IMR-90 (cell line): ENCODE data around the gene SOX2. TPM values are rescaled to one million over a fixed set of nuclear protein-coding genes. Genes with fewer than 3 reads are reported as not detected.
A peak's percentile ranks its signal among the peaks of the same experiment; 100 is the strongest.

ENCODE experiments used
- ATAC-seq: fragments of 200-7000 bp; cut with Tn5 transposase; 2 replicates; pipeline ENCODE4 v1.9.1; 2020; ENCODE audit warnings: low read depth, mild to moderate bottlenecking, moderate library complexity
- BruUV-seq: library from RNA; stranded (reverse); fragments of 400-500 nt; replicated peaks from 2 replicates; lab custom pipeline; 2021; lab: Mats Ljungman, UMichigan
- CTCF ChIA-PET: fragments of 300-600 bp; formaldehyde crosslinking; extraction: SDS; loops from one replicate; lab custom pipeline; 2021; ENCODE audit warnings: antibody characterized with exemption; lab: Yijun Ruan, JAX
- POLR2A ChIA-PET: fragments of 300-600 bp; sonication (Branson Sonifier 250); formaldehyde crosslinking; loops from one replicate; lab custom pipeline; 2022; ENCODE audit warnings: antibody characterized with exemption; ENCODE audit not compliant: unreplicated experiment; lab: Charles Lee
- DNase-seq: peaks from one replicate; pipeline ENCODE4 v3.0.0; 2013
- H2AFZ ChIP-seq: replicated peaks from 2 replicates; pipeline ENCODE3; 2013; ENCODE audit warnings: low read length, mild to moderate bottlenecking; ENCODE audit not compliant: poor library complexity
- H2AK5ac ChIP-seq: 2 replicates; pipeline ENCODE4 v1.6.1; 2013; ENCODE audit warnings: low read depth, low read length, inconsistent platforms
- H2AK9ac ChIP-seq: replicated peaks from 2 replicates; pipeline ENCODE3; 2013; ENCODE audit warnings: mild to moderate bottlenecking, low read depth, low read length, moderate library complexity; ENCODE audit not compliant: poor library complexity
- H2BK120ac ChIP-seq: 2 replicates; pipeline ENCODE4 v1.6.1; 2013; ENCODE audit warnings: low read depth, low read length, inconsistent platforms
- H2BK15ac ChIP-seq: 3 replicates; pipeline ENCODE4 v1.6.1; 2013; ENCODE audit warnings: low read depth, low read length, inconsistent platforms
- H2BK20ac ChIP-seq: 2 replicates; pipeline ENCODE4 v1.6.1; 2013; ENCODE audit warnings: low read depth, mild to moderate bottlenecking, inconsistent platforms, low read length, moderate library complexity
- H2BK5ac ChIP-seq: 2 replicates; pipeline ENCODE4 v1.6.1; 2013; ENCODE audit warnings: mild to moderate bottlenecking, low read depth, low read length, inconsistent platforms; ENCODE audit not compliant: poor library complexity, severe bottlenecking
- H3K14ac ChIP-seq: replicated peaks from 2 replicates; pipeline ENCODE4 v1.6.1; 2013; ENCODE audit warnings: low read depth, low read length, inconsistent platforms
- H3K18ac ChIP-seq: 2 replicates; pipeline ENCODE4 v1.6.1; 2013; ENCODE audit warnings: low read depth, low read length, control low read depth
- H3K23ac ChIP-seq: 2 replicates; pipeline ENCODE4 v1.6.1; 2013; ENCODE audit warnings: low read depth, low read length, inconsistent platforms
- H3K27ac ChIP-seq: 2 replicates; pipeline ENCODE4 v1.5.1; 2013; ENCODE audit warnings: mild to moderate bottlenecking, control low read depth, low read length; ENCODE audit not compliant: insufficient read depth
- H3K27me3 ChIP-seq: 2 replicates; pipeline ENCODE4 v1.6.1; 2013; ENCODE audit warnings: low read length; ENCODE audit not compliant: control insufficient read depth, insufficient read depth
- H3K36me3 ChIP-seq: 2 replicates; pipeline ENCODE4 v1.6.1; 2013; ENCODE audit warnings: low read length, mixed read lengths; ENCODE audit not compliant: control insufficient read depth, insufficient read depth
- H3K4ac ChIP-seq: 2 replicates; pipeline ENCODE4 v1.6.1; 2013; ENCODE audit warnings: low read depth, low read length, inconsistent platforms
- H3K4me1 ChIP-seq: 2 replicates; pipeline ENCODE4 v1.6.1; 2013; ENCODE audit warnings: low read length, mixed read lengths; ENCODE audit not compliant: control insufficient read depth, insufficient read depth
- H3K4me2 ChIP-seq: 2 replicates; pipeline ENCODE4 v1.6.1; 2013; ENCODE audit warnings: low read depth, mild to moderate bottlenecking, control low read depth, low read length, moderate library complexity
- H3K4me3 ChIP-seq: 2 replicates; pipeline ENCODE4 v1.5.1; 2013; ENCODE audit warnings: low read depth, mild to moderate bottlenecking, control low read depth, low read length, moderate library complexity; ENCODE audit not compliant: insufficient read depth
- H3K56ac ChIP-seq: 2 replicates; pipeline ENCODE4 v1.6.1; 2013; ENCODE audit warnings: low read length, inconsistent platforms; ENCODE audit not compliant: insufficient read depth; ENCODE audit errors: extremely low read depth
- H3K79me1 ChIP-seq, 2 experiments: 2 replicates each; pipeline ENCODE4 v1.6.1; 2013; ENCODE audit warnings: low read length in 2 of 2, inconsistent platforms in 1 of 2, low read depth in 1 of 2
- H3K9ac ChIP-seq: 2 replicates; pipeline ENCODE4 v1.6.1; 2013; ENCODE audit warnings: low read depth, low read length, control low read depth
- H3K9me1 ChIP-seq: 2 replicates; pipeline ENCODE4 v1.6.1; 2013; ENCODE audit warnings: low read length, inconsistent platforms; ENCODE audit not compliant: insufficient read depth
- H3K9me3 ChIP-seq: 2 replicates; pipeline ENCODE4 v1.6.1; 2013; ENCODE audit warnings: low read length; ENCODE audit not compliant: control insufficient read depth, insufficient read depth
- H4K20me1 ChIP-seq: 2 replicates; pipeline ENCODE4 v1.6.1; 2013; ENCODE audit warnings: low read length, inconsistent platforms; ENCODE audit not compliant: insufficient read depth
- H4K5ac ChIP-seq: 2 replicates; pipeline ENCODE4 v1.6.1; 2013; ENCODE audit warnings: mild to moderate bottlenecking, low read depth, low read length, control low read depth
- H4K8ac ChIP-seq, 2 experiments: 2 replicates each; pipeline ENCODE4 v1.6.1; 2013; ENCODE audit warnings: low read depth in 2 of 2, low read length in 2 of 2, control low read depth in 1 of 2, inconsistent platforms in 1 of 2
- H4K91ac ChIP-seq: 2 replicates; pipeline ENCODE4 v1.6.1; 2013; ENCODE audit warnings: low read depth, low read length, inconsistent platforms; ENCODE audit not compliant: insufficient read depth
- CEBPB ChIP-seq: IDR thresholded peaks from 2 replicates; pipeline ENCODE4 v1.6.1; 2012; ENCODE audit warnings: low read depth, low read length, improper control_type of control experiment
- CHD1 ChIP-seq: IDR thresholded peaks from 2 replicates; pipeline ENCODE4 v1.6.1; 2012; ENCODE audit warnings: low read depth, low read length, improper control_type of control experiment
- FOS ChIP-seq: fragments of 150-350 bp; IDR thresholded peaks from 2 replicates; pipeline ENCODE4 v1.6.1; 2016; ENCODE audit warnings: low read depth, low read length
- MAFK ChIP-seq: IDR thresholded peaks from 2 replicates; pipeline ENCODE4 v1.6.1; 2012; ENCODE audit warnings: low read depth, low read length, improper control_type of control experiment
- MAZ ChIP-seq: IDR thresholded peaks from 2 replicates; pipeline ENCODE4 v1.6.1; 2012; ENCODE audit warnings: low read depth, mild to moderate bottlenecking, low read length, improper control_type of control experiment, moderate library complexity, borderline replicate concordance
- NFE2L2 ChIP-seq: fragments of 150-350 bp; IDR thresholded peaks from 2 replicates; pipeline ENCODE4 v1.6.1; 2016; ENCODE audit warnings: low read depth, mild to moderate bottlenecking, low read length
- RAD21 ChIP-seq: IDR thresholded peaks from 2 replicates; pipeline ENCODE4 v1.6.1; 2012; ENCODE audit warnings: low read length, improper control_type of control experiment
- RFX5 ChIP-seq: IDR thresholded peaks from 2 replicates; pipeline ENCODE4 v1.8.0; 2012; ENCODE audit warnings: low read depth, mild to moderate bottlenecking, low read length, moderate library complexity
- WGBS, 2 experiments: methylation state at CpG; one replicate each; pipeline versions ENCODE4 v1.1.5 to v1.1.7; 2013; ENCODE audit warnings: missing lambda C conversion rate in 2 of 2; ENCODE audit not compliant: insufficient read length in 1 of 2; ENCODE audit errors: extremely low coverage in 2 of 2; 5-methylcytosine and 5-hydroxymethylcytosine counted together
- dilution Hi-C: fragments of 300-500 bp; cut with HindIII; formaldehyde crosslinking; loops from one replicate; pipeline ENCODE4 v1.14.3; 2018; ENCODE audit warnings: low sequenced_read_pairs; ENCODE audit not compliant: unreplicated experiment
- in situ Hi-C: fragments of 300-500 bp; cut with MboI; formaldehyde crosslinking; loops from 3 replicates; pipeline ENCODE4 v1.14.3; 2019; ENCODE audit warnings: low sequenced_read_pairs, inconsistent platforms, mixed read lengths
- intact Hi-C: fragments of 100-400 bp; cut with micrococcal nuclease; formaldehyde crosslinking; loops from 2 replicates; pipeline ENCODE4 v1.10.0; 2022
- polyA plus RNA-seq, 3 experiments: library from polyadenylated mRNA; depleted of rRNA; stranded (reverse); fragments of >200 nt; gene quantifications; 2 replicates each; pipeline ENCODE4 v1.2.3, GENCODE V29; 2012; ENCODE audit warnings: low replicate concordance in 1 of 3
- total RNA-seq: library from RNA; depleted of rRNA; stranded (reverse); fragments of >200 nt; gene quantifications from 2 replicates; pipeline ENCODE4 v1.2.3, GENCODE V29; 2012
- TF ChIP-seq, protein P1 (sequence below): conservative IDR thresholded peaks from 2 replicates; pipeline ENCODE4 v1.5.1; 2012; ENCODE audit warnings: mild to moderate bottlenecking, low read depth, low read length, improper control_type of control experiment
- TF ChIP-seq, protein P2 (sequence below): fragments of 150-350 bp; IDR thresholded peaks from 2 replicates; pipeline ENCODE4 v1.6.1; 2017; ENCODE audit warnings: mild to moderate bottlenecking, antibody characterized with exemption, low read length, low read depth
- TF ChIP-seq, protein P3 (sequence below): fragments of 150-350 bp; IDR thresholded peaks from 2 replicates; pipeline ENCODE4 v1.6.1; 2016; ENCODE audit warnings: low read depth, mild to moderate bottlenecking, low read length, moderate library complexity, borderline replicate concordance

The SOX2 gene
- total and polyA plus RNA-seq, 2 of the 4 experiments (the other 2 are of a cell fraction): not detected

DNA sequence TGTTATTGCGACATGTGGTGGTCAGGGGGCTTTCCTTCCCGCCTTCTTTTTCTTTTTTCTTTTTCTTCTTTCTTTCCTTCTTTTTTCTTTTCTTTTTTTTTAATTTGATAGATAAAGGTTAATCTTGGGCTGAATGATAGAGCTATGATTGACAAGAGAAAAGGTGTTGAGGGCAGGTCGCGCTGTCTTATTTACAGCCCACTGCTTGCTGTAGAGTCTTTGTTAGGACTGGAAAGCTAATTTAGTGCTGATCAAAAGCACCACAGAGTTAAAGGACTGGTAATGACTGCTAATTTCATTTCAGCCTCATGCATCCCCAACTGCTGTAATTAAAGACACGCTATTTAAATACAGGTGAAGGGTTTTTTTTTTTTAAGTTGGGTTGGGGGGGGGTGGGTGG, 10.6 kb upstream of the SOX2 start (continued):
- TF ChIP-seq, protein P1, sequence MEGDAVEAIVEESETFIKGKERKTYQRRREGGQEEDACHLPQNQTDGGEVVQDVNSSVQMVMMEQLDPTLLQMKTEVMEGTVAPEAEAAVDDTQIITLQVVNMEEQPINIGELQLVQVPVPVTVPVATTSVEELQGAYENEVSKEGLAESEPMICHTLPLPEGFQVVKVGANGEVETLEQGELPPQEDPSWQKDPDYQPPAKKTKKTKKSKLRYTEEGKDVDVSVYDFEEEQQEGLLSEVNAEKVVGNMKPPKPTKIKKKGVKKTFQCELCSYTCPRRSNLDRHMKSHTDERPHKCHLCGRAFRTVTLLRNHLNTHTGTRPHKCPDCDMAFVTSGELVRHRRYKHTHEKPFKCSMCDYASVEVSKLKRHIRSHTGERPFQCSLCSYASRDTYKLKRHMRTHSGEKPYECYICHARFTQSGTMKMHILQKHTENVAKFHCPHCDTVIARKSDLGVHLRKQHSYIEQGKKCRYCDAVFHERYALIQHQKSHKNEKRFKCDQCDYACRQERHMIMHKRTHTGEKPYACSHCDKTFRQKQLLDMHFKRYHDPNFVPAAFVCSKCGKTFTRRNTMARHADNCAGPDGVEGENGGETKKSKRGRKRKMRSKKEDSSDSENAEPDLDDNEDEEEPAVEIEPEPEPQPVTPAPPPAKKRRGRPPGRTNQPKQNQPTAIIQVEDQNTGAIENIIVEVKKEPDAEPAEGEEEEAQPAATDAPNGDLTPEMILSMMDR: no peak
- no peak for TF ChIP-seq FOS
- no peak for TF ChIP-seq RAD21

GRCh38 chr3:181703601-181704420, 7.9 kb upstream of the SOX2 start:
- 4% methylated on average over 14 of the region's 44 CpGs; no CpG with 5 or more reads in 1 of the 2 experiments for WGBS, 2 experiments
- CTCF ChIA-PET: no interaction called here
- H4K5ac ChIP-seq: no peak overlapping the region

More at GRCh38 chr3:181703601-181704420, 7.9 kb upstream of the SOX2 start:
- no peaks in the 10 kb centered on the region for H3K79me1 ChIP-seq
- H3K9ac ChIP-seq: no peak overlapping the region
- DNase-seq (no peak), ATAC-seq (no peak)
- dilution Hi-C loops: no loop called here
- H3K4ac ChIP-seq: no peak overlapping the region
- H3K9me1 ChIP-seq: no peaks in the 10 kb centered on the region
- POLR2A ChIA-PET: no interaction called here
- no peak overlapping the region for H2BK20ac ChIP-seq
- no peaks in the 10 kb centered on the region for H3K9me3 ChIP-seq
- no TSS peak for BruUV-seq
- H3K27ac ChIP-seq: no peak overlapping the region
- H4K20me1 ChIP-seq: no peaks in the 10 kb centered on the region
- in situ Hi-C loops: no loop called here
- no peak overlapping the region for H3K56ac ChIP-seq
- no peak overlapping the region for H4K8ac ChIP-seq
- no peak overlapping the region for H2BK15ac ChIP-seq
- no peak overlapping the region for H3K4me3 ChIP-seq
- no peak overlapping the region for H3K14ac ChIP-seq
- no peak overlapping the region for H3K4me2 ChIP-seq
- H2AK9ac ChIP-seq: no peak overlapping the region
- H2AK5ac ChIP-seq: no peak overlapping the region
- H3K4me1 ChIP-seq: no peaks in the 10 kb centered on the region
- peaks cover 28% of the 10 kb centered on the region for H3K27me3 ChIP-seq
- H2BK120ac ChIP-seq: no peak overlapping the region
- H2BK5ac ChIP-seq: no peak overlapping the region
- H3K18ac ChIP-seq: no peak overlapping the region
- intact Hi-C loops: loop anchor here (5.0 kb wide), 1 partner anchor 1012 kb away; no protein-coding TSS in a partner anchor
- H4K91ac ChIP-seq: no peak overlapping the region
- TF ChIP-seq CEBPB (no peak), NFE2L2 (no peak), RFX5 (no peak), CHD1 (no peak), MAZ (no peak), MAFK (no peak)
- TF ChIP-seq, protein P2, sequence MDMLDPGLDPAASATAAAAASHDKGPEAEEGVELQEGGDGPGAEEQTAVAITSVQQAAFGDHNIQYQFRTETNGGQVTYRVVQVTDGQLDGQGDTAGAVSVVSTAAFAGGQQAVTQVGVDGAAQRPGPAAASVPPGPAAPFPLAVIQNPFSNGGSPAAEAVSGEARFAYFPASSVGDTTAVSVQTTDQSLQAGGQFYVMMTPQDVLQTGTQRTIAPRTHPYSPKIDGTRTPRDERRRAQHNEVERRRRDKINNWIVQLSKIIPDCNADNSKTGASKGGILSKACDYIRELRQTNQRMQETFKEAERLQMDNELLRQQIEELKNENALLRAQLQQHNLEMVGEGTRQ: no peak
- TF ChIP-seq, protein P3, sequence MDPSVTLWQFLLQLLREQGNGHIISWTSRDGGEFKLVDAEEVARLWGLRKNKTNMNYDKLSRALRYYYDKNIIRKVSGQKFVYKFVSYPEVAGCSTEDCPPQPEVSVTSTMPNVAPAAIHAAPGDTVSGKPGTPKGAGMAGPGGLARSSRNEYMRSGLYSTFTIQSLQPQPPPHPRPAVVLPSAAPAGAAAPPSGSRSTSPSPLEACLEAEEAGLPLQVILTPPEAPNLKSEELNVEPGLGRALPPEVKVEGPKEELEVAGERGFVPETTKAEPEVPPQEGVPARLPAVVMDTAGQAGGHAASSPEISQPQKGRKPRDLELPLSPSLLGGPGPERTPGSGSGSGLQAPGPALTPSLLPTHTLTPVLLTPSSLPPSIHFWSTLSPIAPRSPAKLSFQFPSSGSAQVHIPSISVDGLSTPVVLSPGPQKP: no peak
- H3K36me3 ChIP-seq: no peaks in the 10 kb centered on the region
- peak overlapping the region; percentile 62 for H2AFZ ChIP-seq
- no peak overlapping the region for H3K23ac ChIP-seq
